GM12874 (cell line): ENCODE results near the gene EPHB2.

Experiments used
- TF ChIP-seq, protein P1 (sequence below): IDR thresholded peaks from 2 replicates; pipeline ENCODE4 v1.5.1; 2011; ENCODE audit warnings: low read depth, mild to moderate bottlenecking, control low read depth, low read length, moderate library complexity; ENCODE audit not compliant: insufficient read depth

EPHB2 gene

DNA sequence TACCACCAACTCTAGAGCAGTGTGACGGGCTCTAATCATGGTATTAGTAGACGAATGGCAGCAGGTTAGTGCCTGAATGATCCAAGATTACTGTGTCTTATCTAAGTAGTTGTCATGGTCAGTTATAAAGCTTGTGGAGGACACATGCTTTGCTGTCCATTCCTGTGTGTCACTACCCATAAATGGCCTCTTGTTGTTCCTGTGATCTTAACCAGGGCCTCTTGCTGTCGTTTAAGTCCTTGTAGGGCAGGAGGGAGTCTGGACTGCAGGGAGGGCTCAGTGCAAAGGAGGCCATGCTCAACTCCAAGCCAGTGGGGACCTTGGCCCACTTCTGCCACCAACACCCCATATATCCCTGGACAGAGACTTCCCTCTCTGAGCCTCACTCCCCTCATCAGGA is 130.5 kb downstream of the EPHB2 start:
- TF ChIP-seq, protein P1, sequence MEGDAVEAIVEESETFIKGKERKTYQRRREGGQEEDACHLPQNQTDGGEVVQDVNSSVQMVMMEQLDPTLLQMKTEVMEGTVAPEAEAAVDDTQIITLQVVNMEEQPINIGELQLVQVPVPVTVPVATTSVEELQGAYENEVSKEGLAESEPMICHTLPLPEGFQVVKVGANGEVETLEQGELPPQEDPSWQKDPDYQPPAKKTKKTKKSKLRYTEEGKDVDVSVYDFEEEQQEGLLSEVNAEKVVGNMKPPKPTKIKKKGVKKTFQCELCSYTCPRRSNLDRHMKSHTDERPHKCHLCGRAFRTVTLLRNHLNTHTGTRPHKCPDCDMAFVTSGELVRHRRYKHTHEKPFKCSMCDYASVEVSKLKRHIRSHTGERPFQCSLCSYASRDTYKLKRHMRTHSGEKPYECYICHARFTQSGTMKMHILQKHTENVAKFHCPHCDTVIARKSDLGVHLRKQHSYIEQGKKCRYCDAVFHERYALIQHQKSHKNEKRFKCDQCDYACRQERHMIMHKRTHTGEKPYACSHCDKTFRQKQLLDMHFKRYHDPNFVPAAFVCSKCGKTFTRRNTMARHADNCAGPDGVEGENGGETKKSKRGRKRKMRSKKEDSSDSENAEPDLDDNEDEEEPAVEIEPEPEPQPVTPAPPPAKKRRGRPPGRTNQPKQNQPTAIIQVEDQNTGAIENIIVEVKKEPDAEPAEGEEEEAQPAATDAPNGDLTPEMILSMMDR: no peak

DNA sequence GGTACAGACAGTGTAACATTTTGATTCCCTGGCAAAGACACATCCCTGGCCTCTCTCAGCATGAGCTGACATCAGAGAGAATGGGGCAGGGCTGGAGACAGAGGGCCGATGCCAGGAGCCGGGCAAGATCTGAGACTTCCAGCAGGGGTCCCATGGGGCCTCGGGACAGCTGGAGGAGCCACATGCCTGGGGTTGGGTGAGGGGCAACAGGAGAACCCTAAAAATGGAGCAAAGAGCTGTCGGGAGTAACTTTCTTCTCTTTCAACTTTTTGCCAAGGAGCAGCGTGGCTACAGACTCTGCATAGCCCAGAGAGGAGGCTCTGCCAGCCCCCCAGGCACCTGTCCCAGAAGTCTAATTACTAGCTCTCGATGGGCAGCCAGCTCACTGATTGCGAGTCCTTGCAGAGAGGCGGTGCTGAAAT is 131.2 kb downstream of the EPHB2 start:
- TF ChIP-seq, protein P1: no peak

DNA sequence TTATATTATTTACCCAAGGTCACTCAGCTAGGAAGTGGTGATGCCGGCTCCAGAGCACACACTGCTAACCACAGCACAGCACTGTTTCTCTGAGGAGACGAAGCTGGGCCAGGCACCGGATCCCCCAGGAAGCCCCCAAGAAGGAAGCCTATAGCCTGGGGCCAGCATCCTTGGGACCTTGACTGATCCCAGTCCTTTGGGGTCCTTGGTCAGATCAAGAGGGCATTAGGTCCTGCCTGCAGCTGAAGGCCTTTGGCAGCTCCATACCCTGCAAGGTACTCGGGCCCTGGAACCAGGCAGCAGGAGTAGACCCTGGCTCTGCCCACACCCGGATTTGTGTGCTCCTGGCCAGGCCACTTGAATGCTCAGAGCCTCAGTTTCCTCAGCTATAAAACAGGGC is 134.0 kb downstream of the EPHB2 start:
- TF ChIP-seq, protein P1: no peak

DNA sequence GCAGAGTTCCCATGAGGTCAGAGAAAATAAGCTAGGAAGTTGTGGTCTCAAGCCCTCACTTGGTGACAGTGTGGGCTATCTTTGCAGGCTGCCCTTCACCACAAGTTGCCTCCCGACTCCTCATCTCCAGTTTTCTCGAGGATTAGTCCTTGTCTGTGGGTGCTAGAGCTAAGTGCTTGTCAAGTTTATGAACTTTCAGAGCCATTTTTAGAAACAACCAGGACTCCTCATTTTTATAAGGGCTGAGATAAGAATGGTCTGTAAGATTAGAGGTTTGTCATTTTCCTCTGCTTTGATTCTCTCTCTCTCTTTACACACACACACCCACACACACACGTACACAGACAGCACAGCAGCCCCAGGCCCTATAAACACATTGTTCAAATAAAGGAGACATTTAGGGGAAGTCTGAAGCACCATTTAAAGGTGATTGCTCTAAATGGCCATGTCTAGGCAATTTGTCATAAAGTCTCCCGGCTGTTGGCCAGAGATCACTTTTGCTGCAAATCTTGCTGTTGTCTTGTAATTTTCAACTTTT is 134.8 kb downstream of the EPHB2 start:
- TF ChIP-seq, protein P1: no peak

DNA sequence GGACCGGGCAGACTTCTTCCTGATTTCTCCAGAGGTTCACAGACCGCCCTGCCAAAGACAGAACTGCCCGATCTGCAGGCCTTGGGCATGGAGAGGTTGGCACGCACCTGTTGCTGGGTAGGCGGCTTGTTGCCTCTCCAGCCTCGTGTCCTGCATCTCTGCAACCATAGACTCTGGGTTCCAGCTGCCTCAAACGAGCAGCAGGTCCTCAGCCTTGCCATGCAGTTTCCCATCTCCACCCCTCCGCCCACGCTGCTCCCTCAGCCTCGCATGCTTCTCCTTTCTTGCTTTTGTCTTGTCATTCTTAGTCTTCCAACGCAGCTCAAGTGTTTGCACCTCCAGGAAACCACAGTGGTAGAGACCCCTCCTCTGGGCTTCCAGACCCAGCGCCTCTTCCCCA is 135.8 kb downstream of the EPHB2 start:
- TF ChIP-seq, protein P1: no peak

DNA sequence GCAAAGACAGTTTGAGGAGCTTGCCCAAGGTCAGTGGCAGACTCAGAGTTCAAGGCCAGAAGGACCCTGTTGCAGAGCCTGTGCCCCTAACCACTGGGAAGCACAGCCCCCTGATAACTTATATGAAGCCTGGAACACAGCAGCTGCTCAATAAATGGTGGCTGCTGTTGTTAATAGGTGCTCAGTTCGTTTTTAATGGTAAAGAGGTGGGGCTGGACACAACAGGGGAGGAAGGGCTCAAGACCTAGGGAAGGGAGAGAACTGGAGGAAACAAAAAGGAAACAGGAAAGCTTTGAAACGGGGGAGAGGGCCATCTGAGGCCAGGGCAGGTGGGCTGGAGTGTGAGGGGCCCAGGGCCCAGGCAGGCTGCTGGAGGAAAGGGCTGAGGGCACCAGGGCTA is 136.6 kb downstream of the EPHB2 start:
- TF ChIP-seq, protein P1: no peak

DNA sequence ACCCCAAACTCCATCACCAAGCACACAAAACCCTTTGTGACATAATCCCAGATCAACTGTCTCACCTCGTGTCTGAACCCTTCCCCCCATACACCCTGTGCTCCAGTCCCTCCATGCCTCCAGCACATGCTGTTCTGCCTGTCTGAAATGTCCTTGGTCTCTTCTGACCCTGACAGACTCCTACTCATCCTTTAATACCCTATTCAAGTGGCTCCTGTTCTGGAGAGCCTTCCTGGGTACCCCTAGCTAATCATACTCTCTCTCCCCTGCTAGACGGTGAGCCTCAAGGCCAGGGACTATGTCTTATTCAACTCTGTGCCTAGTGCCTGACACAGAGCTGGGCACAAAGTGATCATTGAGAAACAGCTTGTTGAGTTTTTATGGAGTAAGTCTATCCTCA is 137.1 kb downstream of the EPHB2 start:
- TF ChIP-seq, protein P1: no peak
